Activated effector memory CD4-positive, alpha-beta T cell treated with Interleukin-2 at 50 U/mL for 16 hours (primary cell): ENCODE results near the gene EXOC3L1.

ENCODE experiments used
- DNase-seq: peaks from one replicate; pipeline ENCODE4 v3.0.0-alpha.2; 2020

The EXOC3L1 gene

DNA sequence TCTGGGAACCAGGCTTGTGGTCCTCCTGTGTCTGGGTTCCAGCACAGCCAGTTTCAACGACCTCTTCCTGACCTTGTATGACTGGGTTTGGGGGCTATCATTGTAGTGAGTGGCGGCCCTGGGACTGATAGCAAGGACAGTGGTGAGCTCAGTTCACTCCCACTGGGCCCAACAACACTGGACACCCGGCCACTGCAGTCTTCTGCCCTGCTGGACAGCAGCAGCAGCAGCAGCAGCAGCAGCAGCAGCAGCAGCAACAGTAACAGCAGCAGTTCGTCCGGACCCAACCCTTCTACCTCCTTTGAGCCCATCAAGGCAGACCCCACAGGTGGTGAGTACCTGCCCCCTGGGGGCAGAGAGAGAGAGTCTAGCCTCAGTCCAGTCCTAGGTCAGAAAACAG, 5.7 kb upstream of the EXOC3L1 start:
- no peak for DNase-seq

DNA sequence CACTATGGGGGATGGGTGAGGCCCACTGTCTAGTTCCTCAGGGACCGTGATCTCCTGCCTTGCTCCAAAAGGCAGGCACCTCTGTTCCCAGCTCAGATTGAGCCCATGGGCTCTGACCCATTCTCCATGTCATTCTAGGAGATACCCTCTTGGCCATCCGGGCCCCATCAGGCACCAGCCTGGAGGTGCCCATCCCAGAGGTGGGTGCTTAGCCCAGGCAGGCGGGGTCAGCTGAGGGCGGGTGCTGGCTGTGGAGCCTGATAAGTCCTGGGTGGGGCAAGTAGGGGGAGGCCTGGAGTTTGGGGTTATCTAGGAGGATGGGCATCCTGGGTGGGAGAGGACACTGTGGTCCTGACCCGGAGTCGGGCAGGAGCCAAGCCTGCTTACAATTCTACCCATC, 4.3 kb upstream of the EXOC3L1 start:
- DNase-seq: no peak

DNA sequence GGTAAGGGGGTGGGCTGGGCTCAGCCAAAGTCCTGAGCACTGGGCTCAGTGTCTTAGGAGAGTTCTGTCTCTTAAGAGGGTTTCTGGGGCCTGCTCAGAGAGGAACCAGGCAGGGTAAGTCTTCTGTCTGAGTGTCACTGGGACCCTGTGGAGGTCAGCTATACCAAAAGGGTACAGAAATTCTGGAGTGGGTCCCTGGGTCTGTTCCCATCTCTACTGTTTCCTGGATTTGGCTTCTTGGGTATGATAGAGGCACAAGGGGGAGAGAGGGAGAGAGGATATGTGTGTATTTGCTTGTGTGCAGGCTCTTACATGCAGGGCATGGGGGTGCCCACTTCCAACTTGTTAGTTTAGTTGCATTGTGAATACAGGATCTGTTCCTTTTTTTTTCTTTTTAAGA, 3.6 kb upstream of the EXOC3L1 start:
- no peak for DNase-seq

- no peak for DNase-seq
Measured at GRCh38 chr16:67192781-67193361, 2.9 kb upstream of the EXOC3L1 start.

- DNase-seq: peak; percentile 82
Measured at GRCh38 chr16:67191995-67192681, 2.2 kb upstream of the EXOC3L1 start, which contains the start of gene E2F4. TSS of gene E2F4 (plus strand) at chr16:67192155. CDS start at chr16:67192228, 73 bp downstream.

DNA sequence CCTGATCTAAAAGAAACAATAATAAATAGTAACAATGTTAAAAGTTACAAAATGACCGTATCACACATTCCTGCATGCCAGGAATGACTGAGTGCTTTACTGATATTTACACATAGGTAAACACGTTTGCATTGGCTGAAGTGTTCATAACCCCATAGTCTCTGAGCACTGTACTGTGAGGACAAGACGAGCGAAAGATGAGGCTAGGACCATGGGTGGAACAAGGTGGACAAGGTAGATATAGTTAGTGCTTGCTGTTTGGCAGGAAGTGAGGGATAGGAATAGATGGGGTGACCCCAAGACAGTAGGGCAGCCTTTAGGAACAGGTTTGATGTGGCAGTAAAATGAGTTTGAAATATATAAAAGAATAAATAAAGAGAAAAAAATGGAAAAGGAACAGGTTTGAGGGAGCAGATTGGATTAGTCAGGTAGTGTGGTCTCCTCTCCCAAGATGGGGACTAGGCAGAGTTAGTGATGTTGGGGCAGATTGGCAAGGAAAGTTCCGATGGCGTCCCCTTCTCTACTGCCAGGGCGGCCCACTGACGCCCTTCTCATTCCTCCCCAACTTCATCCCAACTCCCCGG, 1.6 kb upstream of the EXOC3L1 start:
- DNase-seq: no peak

DNA sequence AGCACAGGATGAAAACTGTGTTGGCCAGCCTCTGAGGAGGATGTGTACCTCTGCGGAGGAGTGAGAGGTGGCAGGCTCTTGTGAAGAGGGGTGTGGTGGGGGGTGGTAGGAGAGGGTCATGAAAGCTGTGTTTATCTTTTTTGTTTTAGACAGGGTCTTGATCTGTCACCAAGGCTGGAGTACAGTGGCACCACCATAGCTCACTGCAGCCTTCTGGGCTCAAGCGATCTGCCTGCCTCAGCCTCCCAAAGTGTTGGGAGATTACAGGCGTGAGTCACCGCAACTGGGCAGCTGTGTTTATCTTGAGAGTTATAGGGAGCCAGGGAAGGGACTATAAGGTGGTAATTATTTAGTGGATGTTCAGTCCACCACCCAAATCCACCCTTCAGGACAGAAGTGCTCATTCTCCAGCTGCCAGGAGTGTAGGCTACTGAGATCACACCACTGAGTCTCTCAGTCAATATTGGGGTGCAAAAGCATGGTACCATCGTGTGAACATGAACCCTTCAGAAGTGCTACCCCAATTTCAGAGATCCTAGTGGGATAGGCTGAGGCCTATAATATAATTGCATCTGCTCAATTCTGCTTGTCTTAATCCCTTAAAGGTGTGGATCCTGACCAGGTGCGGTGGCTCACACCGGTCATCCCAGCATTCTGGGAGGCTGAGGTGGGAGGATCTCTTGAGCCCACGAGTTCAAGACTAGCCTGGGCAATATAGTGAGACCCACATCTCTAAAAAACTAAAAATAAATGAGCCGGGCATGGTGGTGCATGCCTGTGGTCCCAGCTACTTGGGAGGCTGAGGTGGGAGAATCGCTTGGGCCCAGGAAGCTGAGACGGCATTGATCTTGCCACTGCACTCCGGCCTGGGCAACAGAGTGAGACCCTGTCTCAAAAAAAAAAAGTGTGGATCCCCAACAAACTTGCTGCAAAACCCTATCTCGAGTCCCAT, 788 bp upstream of the EXOC3L1 start:
- DNase-seq: no peak

GRCh38 chr16:67188798-67189197, 1.1 kb downstream of the EXOC3L1 start:
- DNase-seq: no peak

DNA sequence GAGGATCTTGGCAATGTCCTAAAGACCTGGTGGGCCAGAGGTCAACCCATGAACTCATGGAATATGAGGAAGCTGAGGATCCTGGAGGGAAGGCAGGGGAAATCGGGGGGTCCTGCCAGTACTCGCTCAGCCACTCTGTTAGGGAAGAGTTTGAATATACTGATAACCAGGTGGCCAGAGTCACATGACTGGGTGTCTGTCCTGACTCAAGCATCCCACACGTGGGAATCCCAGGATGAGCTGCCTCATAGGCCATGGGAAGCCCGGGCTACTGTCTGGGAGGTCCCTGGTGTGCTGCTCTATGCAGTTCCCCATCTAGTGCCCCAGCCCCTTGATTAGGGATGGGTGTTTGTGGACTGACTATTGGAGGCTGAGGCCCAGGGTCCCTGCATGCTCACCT, 1.6 kb downstream of the EXOC3L1 start:
- DNase-seq: no peak

GRCh38 chr16:67187175-67187890, 2.6 kb downstream of the EXOC3L1 start:
- no peak for DNase-seq

GRCh38 chr16:67186550-67186950, 3.4 kb downstream of the EXOC3L1 start:
- no peak for DNase-seq

- DNase-seq: no peak
Measured at GRCh38 chr16:67185651-67186134, 4.2 kb downstream of the EXOC3L1 start.

- peak; percentile 74 for DNase-seq
Measured at GRCh38 chr16:67184995-67185650, 4.8 kb downstream of the EXOC3L1 start.

- DNase-seq: no peak
Measured at GRCh38 chr16:67184453-67184994, 5.4 kb downstream of the EXOC3L1 start.

DNA sequence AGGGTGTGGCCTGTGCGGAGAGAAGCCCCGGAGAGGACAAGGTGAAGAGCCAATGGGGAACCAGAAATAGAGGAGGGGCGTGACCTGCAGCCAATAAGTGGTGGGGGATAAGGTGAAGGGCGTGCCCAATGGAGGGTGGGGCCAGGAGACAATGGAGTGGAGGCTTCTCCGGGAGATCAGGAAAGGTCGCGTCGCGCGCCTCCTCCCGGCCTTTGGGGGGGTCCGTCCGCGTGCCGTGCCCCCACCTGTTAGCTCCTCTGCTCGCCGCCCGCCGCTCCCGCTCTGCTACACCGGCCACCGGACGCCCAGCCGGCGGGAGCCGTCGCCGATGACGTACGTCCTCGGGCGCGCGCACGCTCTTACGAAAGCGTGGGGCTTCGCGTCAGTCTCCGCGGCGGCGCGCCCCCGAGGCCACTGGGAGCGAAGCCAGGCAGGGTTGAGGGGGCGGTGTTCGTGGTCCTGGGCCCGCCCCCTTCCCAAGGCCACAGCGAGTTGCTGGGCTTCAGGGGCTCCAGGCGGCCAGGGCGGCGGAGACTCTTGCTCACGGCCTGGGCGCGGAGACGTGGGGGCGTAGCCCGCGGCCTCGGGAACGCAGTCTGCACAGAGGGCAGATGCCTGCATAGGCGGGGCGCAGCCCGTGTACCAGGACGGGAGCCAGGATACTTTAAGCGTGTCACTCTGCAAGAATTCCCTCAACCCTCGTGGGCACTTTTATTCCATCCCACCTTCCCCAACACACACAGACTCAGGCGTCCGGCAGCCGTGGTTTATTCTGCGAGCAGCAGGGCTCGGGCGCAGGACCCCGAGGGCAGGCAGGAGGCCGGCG, 6.1 kb downstream of the EXOC3L1 start, which contains the start of gene MATCAP1:
MATCAP1 (minus strand) TSS at position 337 of the 826 bp plus-strand sequence. CDS start 3,353 bp downstream, outside the sequence.
- peak; percentile 89 for DNase-seq

GRCh38 chr16:67183284-67183626, 6.7 kb downstream of the EXOC3L1 start:
- no peak for DNase-seq

GRCh38 chr16:67182288-67182687, 7.6 kb downstream of the EXOC3L1 start:
- no peak for DNase-seq

DNA sequence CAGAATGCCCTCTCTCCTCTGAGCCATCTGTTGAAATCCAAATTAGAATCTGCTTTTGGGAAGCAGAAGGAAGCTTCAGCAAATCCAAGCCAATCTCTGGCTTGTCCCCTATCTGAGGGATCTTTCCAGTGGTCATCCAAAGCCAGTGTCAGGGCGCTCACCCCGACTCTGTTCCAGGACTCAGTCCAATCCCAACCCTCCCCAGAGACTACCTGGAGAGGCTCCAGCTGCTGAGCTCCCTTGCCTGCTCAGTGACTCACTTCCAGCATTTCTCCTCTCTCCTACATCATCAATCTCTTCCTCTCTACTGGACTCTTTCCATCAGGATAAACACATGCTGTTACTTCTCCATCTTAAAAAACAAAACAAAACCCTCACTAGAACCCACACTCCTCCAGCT, 8.6 kb downstream of the EXOC3L1 start:
- no peak for DNase-seq

DNA sequence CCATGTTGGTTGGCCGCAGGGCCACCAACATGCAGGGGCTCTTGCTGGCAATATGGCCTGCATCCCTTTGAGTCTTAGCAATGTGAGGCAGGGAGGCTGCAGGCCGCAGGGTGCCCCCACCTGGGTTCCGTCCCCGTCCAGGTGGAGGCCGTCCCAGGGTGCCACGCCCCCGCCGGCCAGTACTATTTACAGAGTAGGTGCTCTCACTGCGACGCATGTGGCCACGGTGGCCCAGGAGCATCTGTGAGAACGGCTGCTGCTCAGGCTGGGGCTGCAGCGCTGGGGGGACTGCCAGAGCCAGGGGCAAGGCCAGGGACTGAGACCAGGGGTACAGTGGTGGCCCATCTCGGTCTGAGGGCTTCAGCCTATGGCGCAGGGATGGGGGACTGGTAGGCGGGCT, 9.8 kb downstream of the EXOC3L1 start:
- no peak for DNase-seq

- no peak for DNase-seq
Measured at GRCh38 chr16:67179421-67180080, 10.4 kb downstream of the EXOC3L1 start.
